Neuronal stem cell (in vitro differentiated cells): Measurements from ENCODE around the gene PEX26.
"Not testable (repeated sequence)": the region's sequence is repeated elsewhere in the genome, so short reads cannot be mapped to it uniquely, and the experiment has no call there.

ENCODE experiments used
- DNase-seq: peaks from one replicate; pipeline ENCODE4 v3.0.0-alpha.2; 2013; ENCODE audit warnings: low spot score
- H2AFZ ChIP-seq: one replicate; pipeline ENCODE4 v1.6.1; 2013; ENCODE audit warnings: mild to moderate bottlenecking, low read length, inconsistent platforms
- H2AK5ac ChIP-seq: 2 replicates; pipeline ENCODE4 v1.6.1; 2013; ENCODE audit warnings: low read depth, mild to moderate bottlenecking, inconsistent platforms, low read length, moderate library complexity, mixed read lengths
- H2BK120ac ChIP-seq: 2 replicates; pipeline ENCODE4 v1.6.1; 2013; ENCODE audit warnings: low read depth, mild to moderate bottlenecking, inconsistent platforms, low read length, moderate library complexity, mixed read lengths
- H2BK12ac ChIP-seq: one replicate; pipeline ENCODE4 v1.6.1; 2013; ENCODE audit warnings: low read length, inconsistent platforms
- H2BK15ac ChIP-seq: 2 replicates; pipeline ENCODE4 v1.6.1; 2013; ENCODE audit warnings: mild to moderate bottlenecking, low read length, inconsistent platforms, mixed read lengths
- H2BK5ac ChIP-seq: one replicate; pipeline ENCODE4 v1.6.1; 2013; ENCODE audit warnings: inconsistent platforms, mild to moderate bottlenecking, low read length, moderate library complexity
- H3K14ac ChIP-seq: one replicate; pipeline ENCODE4 v1.6.1; 2013; ENCODE audit warnings: low read length, inconsistent platforms
- H3K18ac ChIP-seq: 2 replicates; pipeline ENCODE4 v1.6.1; 2013; ENCODE audit warnings: low read length, inconsistent platforms
- H3K23ac ChIP-seq: 2 replicates; pipeline ENCODE4 v1.6.1; 2013; ENCODE audit warnings: low read depth, mild to moderate bottlenecking, mixed read lengths, low read length, inconsistent platforms; ENCODE audit not compliant: poor library complexity
- H3K27ac ChIP-seq: replicated peaks from 3 replicates; pipeline ENCODE4 v1.5.1; 2013; ENCODE audit warnings: low read length, inconsistent platforms
- H3K27me3 ChIP-seq, 3 experiments: 2 replicates each; pipeline ENCODE4 v1.6.1; 2013; ENCODE audit warnings: low read length in 3 of 3, mild to moderate bottlenecking in 2 of 3, inconsistent platforms in 1 of 3, low read depth in 1 of 3, mixed read lengths in 1 of 3, moderate library complexity in 1 of 3; ENCODE audit not compliant: control insufficient read depth in 3 of 3, insufficient read depth in 3 of 3
- H3K36me3 ChIP-seq, 2 donors: replicated peaks in 1 of 2; 2 replicates each; pipeline ENCODE4 v1.6.1; 2013; ENCODE audit warnings: low read length in 2 of 2; ENCODE audit not compliant: control insufficient read depth in 2 of 2, insufficient read depth in 2 of 2
- H3K4ac ChIP-seq: 2 replicates; pipeline ENCODE4 v1.6.1; 2013; ENCODE audit warnings: inconsistent platforms, mild to moderate bottlenecking, low read length, moderate library complexity
- H3K4me1 ChIP-seq, 2 donors: 1 replicate in 1 of 2; 2 replicates in 1 of 2; pipeline ENCODE4 v1.6.1; 2013; ENCODE audit warnings: low read length in 2 of 2, low read depth in 1 of 2; ENCODE audit not compliant: control insufficient read depth in 2 of 2, insufficient read depth in 1 of 2
- H3K4me2 ChIP-seq: one replicate; pipeline ENCODE4 v1.6.1; 2013; ENCODE audit warnings: mild to moderate bottlenecking, low read length, inconsistent platforms; ENCODE audit not compliant: insufficient read depth, poor library complexity, severe bottlenecking
- H3K4me3 ChIP-seq, 2 donors: 2 replicates each; pipeline ENCODE4 v1.5.1; 2013; ENCODE audit warnings: low read length in 2 of 2, mild to moderate bottlenecking in 2 of 2, inconsistent platforms in 1 of 2, moderate library complexity in 1 of 2
- H3K79me1 ChIP-seq: one replicate; pipeline ENCODE4 v1.6.1; 2013; ENCODE audit warnings: low read depth, mild to moderate bottlenecking, inconsistent platforms, low read length, moderate library complexity
- H3K9ac ChIP-seq: one replicate; pipeline ENCODE4 v1.6.1; 2013; ENCODE audit warnings: mild to moderate bottlenecking, low read depth, low read length, inconsistent platforms; ENCODE audit not compliant: poor library complexity
- H3K9me3 ChIP-seq, 2 donors: replicated peaks in 1 of 2; 2 replicates each; pipeline versions ENCODE3 to v1.6.1; 2013; ENCODE audit warnings: low read length in 2 of 2, mild to moderate bottlenecking in 2 of 2, inconsistent platforms in 1 of 2, low read depth in 1 of 2, mixed read lengths in 1 of 2, moderate library complexity in 1 of 2; ENCODE audit not compliant: control insufficient read depth in 2 of 2, insufficient read depth in 1 of 2
- H4K8ac ChIP-seq: one replicate; pipeline ENCODE4 v1.6.1; 2013; ENCODE audit warnings: low read depth, mild to moderate bottlenecking, inconsistent platforms, low read length, moderate library complexity
- H4K91ac ChIP-seq: one replicate; pipeline ENCODE4 v1.6.1; 2013; ENCODE audit warnings: low read length, low read depth, mild to moderate bottlenecking, inconsistent platforms; ENCODE audit not compliant: poor library complexity
- WGBS, 2 donors: extraction: QIAGEN DNeasy Blood & Tissue Kit; methylation state at CpG; one replicate each; pipeline ENCODE4 v1.1.7; 2013; ENCODE audit warnings: missing lambda C conversion rate in 2 of 2, mixed read lengths in 1 of 2; ENCODE audit not compliant: insufficient read length in 2 of 2, insufficient replicate concordance in 1 of 2; ENCODE audit errors: extremely low coverage in 2 of 2; 5-methylcytosine and 5-hydroxymethylcytosine counted together

The PEX26 gene

GRCh38 chr22:18105981-18106380 is 28.2 kb downstream of the PEX26 start:
- H2AFZ ChIP-seq, H3K9me3 ChIP-seq, H3K4me1 ChIP-seq, H3K4me3 ChIP-seq, H3K9ac ChIP-seq, H3K79me1 ChIP-seq, H2BK5ac ChIP-seq, H3K14ac ChIP-seq, H3K23ac ChIP-seq, H2AK5ac ChIP-seq, DNase-seq, H2BK120ac ChIP-seq, H2BK12ac ChIP-seq, H3K27ac ChIP-seq, H4K8ac ChIP-seq, H4K91ac ChIP-seq, H2BK15ac ChIP-seq, H3K4ac ChIP-seq, H3K4me2 ChIP-seq, H3K36me3 ChIP-seq, H3K18ac ChIP-seq: not testable (repeated sequence)
- H3K27me3 ChIP-seq, result peaks cover 0 to 12% (median 5%) of the 10 kb centered on the region in 3 experiments
- WGBS, 2 donors, result no CpG with 5 or more reads among the region's 7 CpGs

GRCh38 chr22:18106550-18107341 is 29.0 kb downstream of the PEX26 start:
- H4K91ac ChIP-seq, H3K4me1 ChIP-seq, H3K18ac ChIP-seq, H3K4me3 ChIP-seq, H3K4me2 ChIP-seq, H3K23ac ChIP-seq, H2BK12ac ChIP-seq, H2BK15ac ChIP-seq, H3K4ac ChIP-seq, H4K8ac ChIP-seq, H3K14ac ChIP-seq, H2AFZ ChIP-seq, H3K27ac ChIP-seq, H3K9ac ChIP-seq, H2BK120ac ChIP-seq, H3K9me3 ChIP-seq, H2BK5ac ChIP-seq, H3K36me3 ChIP-seq, H2AK5ac ChIP-seq, H3K79me1 ChIP-seq, DNase-seq: not testable (repeated sequence)
- no CpG with 5 or more reads among the region's 4 CpGs for WGBS, 2 donors
- peaks cover 0 to 20% (median 5%) of the 10 kb centered on the region in 3 experiments for H3K27me3 ChIP-seq

- H4K8ac ChIP-seq, result no peak overlapping the region
- no peak overlapping the region for H2BK5ac ChIP-seq
- H2AK5ac ChIP-seq, result no peak overlapping the region
- H3K4me3 ChIP-seq, result no peak overlapping the region
- no peak overlapping the region for H3K9ac ChIP-seq
- whole genome bisulfite sequencing, 2 donors, result no CpG with 5 or more reads among the region's 3 CpGs
- H3K18ac ChIP-seq, result no peak overlapping the region
- H3K27ac ChIP-seq, result no peak overlapping the region
- no peak overlapping the region for H4K91ac ChIP-seq
- no peak overlapping the region for H3K4ac ChIP-seq
- no peaks in the 10 kb centered on the region for H3K79me1 ChIP-seq
- H2BK15ac ChIP-seq, result no peak overlapping the region
- no peak for DNase-seq
- H3K4me1 ChIP-seq, result peaks cover 2 to 3% of the 10 kb centered on the region in 2 donors
- H2BK120ac ChIP-seq, result no peak overlapping the region
- H2BK12ac ChIP-seq, result no peak overlapping the region
- no peak overlapping the region for H3K14ac ChIP-seq
- H3K36me3 ChIP-seq, result no peaks in the 10 kb centered on the region
- H3K23ac ChIP-seq, result no peak overlapping the region
- H3K4me2 ChIP-seq, result no peak overlapping the region
- H2AFZ ChIP-seq, result no peak overlapping the region
- peaks cover 0 to 22% (median 5%) of the 10 kb centered on the region in 3 experiments for H3K27me3 ChIP-seq
- H3K9me3 ChIP-seq, result peaks cover 0 to 5% of the 10 kb centered on the region in 2 donors
Measured at GRCh38 chr22:18108187-18108586, 30.4 kb downstream of the PEX26 start.

- H2BK15ac ChIP-seq, result no peak overlapping the region
- no peak overlapping the region for H2AK5ac ChIP-seq
- no peak overlapping the region for H3K18ac ChIP-seq
- no peaks in the 10 kb centered on the region for H3K79me1 ChIP-seq
- no peaks in the 10 kb centered on the region for H3K36me3 ChIP-seq
- H4K91ac ChIP-seq, result no peak overlapping the region
- DNase-seq, result no peak
- no peak overlapping the region for H3K27ac ChIP-seq
- peak overlapping the region; percentile 75 for H3K4me2 ChIP-seq
- no peak overlapping the region for H3K9ac ChIP-seq
- H4K8ac ChIP-seq, result no peak overlapping the region
- no peak overlapping the region for H3K4me3 ChIP-seq
- no peak overlapping the region for H2BK12ac ChIP-seq
- peaks cover 2 to 3% of the 10 kb centered on the region in 2 donors for H3K4me1 ChIP-seq
- H3K9me3 ChIP-seq, result peaks cover 0 to 5% of the 10 kb centered on the region in 2 donors
- H3K4ac ChIP-seq, result no peak overlapping the region
- WGBS, 2 donors, result no CpG with 5 or more reads among the region's 14 CpGs
- no peak overlapping the region for H3K23ac ChIP-seq
- H2BK5ac ChIP-seq, result peak overlapping the region; percentile 62
- H3K14ac ChIP-seq, result no peak overlapping the region
- H3K27me3 ChIP-seq, result peaks cover 0 to 22% (median 5%) of the 10 kb centered on the region in 3 experiments
- H2AFZ ChIP-seq, result no peak overlapping the region
- no peak overlapping the region for H2BK120ac ChIP-seq
Measured at GRCh38 chr22:18109410-18110193, 31.8 kb downstream of the PEX26 start.
